ENCODE results near the gene ATAD3B.

DNA sequence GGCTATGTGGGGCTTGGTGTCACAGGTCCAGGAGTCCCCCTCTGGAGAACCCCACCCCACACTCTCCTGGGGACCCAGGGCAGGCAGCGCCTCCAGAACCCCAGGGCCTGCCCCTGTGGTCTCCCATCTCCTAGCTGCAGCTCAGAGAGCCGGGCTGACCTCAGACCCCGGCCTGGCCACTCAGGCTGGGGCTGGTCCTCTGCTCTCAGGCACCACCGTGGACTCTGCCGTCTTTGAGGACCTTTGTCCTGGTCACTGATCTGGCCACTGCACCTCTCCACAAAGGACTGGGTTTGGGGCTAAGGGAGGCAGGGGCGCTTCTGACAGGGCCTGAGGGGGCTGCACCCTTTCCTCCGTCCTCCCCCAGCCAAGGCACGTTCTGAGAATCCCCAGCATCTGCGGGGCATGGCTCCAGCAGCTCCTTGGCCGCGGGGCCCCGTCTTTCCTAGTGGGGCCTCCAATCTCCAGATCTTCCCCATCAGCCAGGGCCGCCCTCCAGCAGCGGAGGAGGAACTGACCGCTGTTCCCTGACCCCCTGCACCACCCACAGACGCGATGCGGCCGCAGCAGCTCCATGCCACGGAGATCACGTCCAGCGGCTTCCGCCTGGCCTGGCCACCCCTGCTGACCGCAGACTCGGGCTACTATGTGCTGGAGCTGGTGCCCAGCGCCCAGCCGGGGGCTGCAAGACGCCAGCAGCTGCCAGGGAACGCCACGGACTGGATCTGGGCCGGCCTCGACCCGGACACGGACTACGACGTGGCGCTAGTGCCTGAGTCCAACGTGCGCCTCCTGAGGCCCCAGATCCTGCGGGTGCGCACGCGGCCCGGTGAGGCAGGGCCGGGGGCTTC, 32.8 kb upstream of the ATAD3B start:
- no peak for TF ChIP-seq CTCF (IDR thresholded peaks at IDR 0.05; ENCODE audit: insufficient read depth, low read depth, low read length)
- TF ChIP-seq EZH2 (IDR thresholded peaks at IDR 0.05; ENCODE audit: insufficient read depth, low read length), result no peak
